ENCODE results near the gene EPB41L4A.
A peak's percentile ranks its signal among the peaks of the same experiment; 100 is the strongest.

EPB41L4A gene

DNA sequence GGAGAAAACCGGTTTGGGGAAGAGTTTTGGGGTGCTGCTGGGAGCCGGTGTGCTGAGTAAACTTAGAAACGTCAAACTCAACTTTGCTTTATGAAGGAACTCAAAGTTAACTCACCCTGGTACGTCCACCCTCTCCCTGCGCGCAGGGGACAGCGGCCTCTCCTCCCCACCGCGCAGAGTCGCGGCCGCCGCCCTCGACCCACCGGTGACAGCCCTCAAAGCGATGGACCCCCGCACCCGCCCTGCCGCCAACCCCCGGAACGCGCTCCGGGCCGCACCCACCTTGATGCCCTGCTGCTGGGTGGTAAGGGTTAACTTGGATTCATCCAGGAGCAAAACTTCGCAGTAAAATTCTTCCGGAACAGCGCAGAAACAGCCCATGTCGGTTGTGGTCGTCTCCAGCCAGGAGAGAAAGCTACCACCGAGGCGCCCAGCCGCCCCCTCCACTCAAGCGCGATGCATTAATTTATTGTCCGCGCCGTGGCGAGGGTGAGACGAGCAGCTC, 366 bp downstream of the EPB41L4A start (continued):
- TF ChIP-seq ZNF76 (tag by site-specific recombination; IDR thresholded peaks at IDR 0.05; ENCODE audit: borderline replicate concordance, low read depth) (no peak), ZNF701 (tag by site-specific recombination; IDR thresholded peaks at IDR 0.05) (no peak), ZNF530 (tag by site-specific recombination; IDR thresholded peaks at IDR 0.05; ENCODE audit: low read depth) (no peak), ZNF24 (tag by site-specific recombination; IDR thresholded peaks at IDR 0.05) (no peak), ZNF114 (tag by site-specific recombination; IDR thresholded peaks at IDR 0.05) (no peak), ZNF354C (tag by site-specific recombination; IDR thresholded peaks at IDR 0.05; ENCODE audit: borderline replicate concordance, low read depth) (no peak), ZNF626 (tag by site-specific recombination; IDR thresholded peaks at IDR 0.05) (no peak), ZNF624 (tag by site-specific recombination; IDR thresholded peaks at IDR 0.05) (no peak), ZNF184 (tag by site-specific recombination; IDR thresholded peaks at IDR 0.05) (no peak), ZNF514 (tag by site-specific recombination; IDR thresholded peaks at IDR 0.05) (no peak), ZBTB20 (tag by site-specific recombination; IDR thresholded peaks at IDR 0.05) (0 out of 2 replicates have a peak, but pooled peaks have one; percentile 35), PRDM1 (tag by site-specific recombination; IDR thresholded peaks at IDR 0.05) (no peak), KLF9 (tag by site-specific recombination; IDR thresholded peaks at IDR 0.05; ENCODE audit: low read depth) (no peak), ZNF610 (tag by site-specific recombination; IDR thresholded peaks at IDR 0.05; ENCODE audit: borderline replicate concordance) (no peak), GLIS2 (tag by site-specific recombination; IDR thresholded peaks at IDR 0.05) (peak; percentile 89), ZBTB48 (tag by site-specific recombination; IDR thresholded peaks at IDR 0.05) (no peak), KLF1 (tag by site-specific recombination; IDR thresholded peaks at IDR 0.05) (0 out of 2 replicates have a peak, but pooled peaks have one; percentile 11), GFI1B (tag by site-specific recombination; IDR thresholded peaks at IDR 0.05) (no peak), ZSCAN23 (tag by site-specific recombination; IDR thresholded peaks at IDR 0.05) (no peak), ZNF138 (tag by site-specific recombination; IDR thresholded peaks at IDR 0.05; ENCODE audit: borderline replicate concordance) (no peak), ZNF660 (tag by site-specific recombination; IDR thresholded peaks at IDR 0.05) (no peak), ZNF239 (tag by site-specific recombination; IDR thresholded peaks at IDR 0.05) (no peak), RBAK (tag by site-specific recombination; IDR thresholded peaks at IDR 0.05) (no peak)
- TF ChIP-seq, protein P1, sequence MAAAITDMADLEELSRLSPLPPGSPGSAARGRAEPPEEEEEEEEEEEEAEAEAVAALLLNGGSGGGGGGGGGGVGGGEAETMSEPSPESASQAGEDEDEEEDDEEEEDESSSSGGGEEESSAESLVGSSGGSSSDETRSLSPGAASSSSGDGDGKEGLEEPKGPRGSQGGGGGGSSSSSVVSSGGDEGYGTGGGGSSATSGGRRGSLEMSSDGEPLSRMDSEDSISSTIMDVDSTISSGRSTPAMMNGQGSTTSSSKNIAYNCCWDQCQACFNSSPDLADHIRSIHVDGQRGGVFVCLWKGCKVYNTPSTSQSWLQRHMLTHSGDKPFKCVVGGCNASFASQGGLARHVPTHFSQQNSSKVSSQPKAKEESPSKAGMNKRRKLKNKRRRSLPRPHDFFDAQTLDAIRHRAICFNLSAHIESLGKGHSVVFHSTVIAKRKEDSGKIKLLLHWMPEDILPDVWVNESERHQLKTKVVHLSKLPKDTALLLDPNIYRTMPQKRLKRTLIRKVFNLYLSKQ (tag by site-specific recombination; IDR thresholded peaks at IDR 0.05; ENCODE audit: borderline replicate concordance), result no peak
- TF ChIP-seq, protein P2, sequence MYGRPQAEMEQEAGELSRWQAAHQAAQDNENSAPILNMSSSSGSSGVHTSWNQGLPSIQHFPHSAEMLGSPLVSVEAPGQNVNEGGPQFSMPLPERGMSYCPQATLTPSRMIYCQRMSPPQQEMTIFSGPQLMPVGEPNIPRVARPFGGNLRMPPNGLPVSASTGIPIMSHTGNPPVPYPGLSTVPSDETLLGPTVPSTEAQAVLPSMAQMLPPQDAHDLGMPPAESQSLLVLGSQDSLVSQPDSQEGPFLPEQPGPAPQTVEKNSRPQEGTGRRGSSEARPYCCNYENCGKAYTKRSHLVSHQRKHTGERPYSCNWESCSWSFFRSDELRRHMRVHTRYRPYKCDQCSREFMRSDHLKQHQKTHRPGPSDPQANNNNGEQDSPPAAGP (tag by site-specific recombination; IDR thresholded peaks at IDR 0.05), result 0 out of 2 replicates have a peak, but pooled peaks have one; percentile 17
- TF ChIP-seq, protein P3, sequence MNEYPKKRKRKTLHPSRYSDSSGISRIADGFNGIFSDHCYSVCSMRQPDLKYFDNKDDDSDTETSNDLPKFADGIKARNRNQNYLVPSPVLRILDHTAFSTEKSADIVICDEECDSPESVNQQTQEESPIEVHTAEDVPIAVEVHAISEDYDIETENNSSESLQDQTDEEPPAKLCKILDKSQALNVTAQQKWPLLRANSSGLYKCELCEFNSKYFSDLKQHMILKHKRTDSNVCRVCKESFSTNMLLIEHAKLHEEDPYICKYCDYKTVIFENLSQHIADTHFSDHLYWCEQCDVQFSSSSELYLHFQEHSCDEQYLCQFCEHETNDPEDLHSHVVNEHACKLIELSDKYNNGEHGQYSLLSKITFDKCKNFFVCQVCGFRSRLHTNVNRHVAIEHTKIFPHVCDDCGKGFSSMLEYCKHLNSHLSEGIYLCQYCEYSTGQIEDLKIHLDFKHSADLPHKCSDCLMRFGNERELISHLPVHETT (tag by site-specific recombination; IDR thresholded peaks at IDR 0.05), result no peak
- TF ChIP-seq, protein P4, sequence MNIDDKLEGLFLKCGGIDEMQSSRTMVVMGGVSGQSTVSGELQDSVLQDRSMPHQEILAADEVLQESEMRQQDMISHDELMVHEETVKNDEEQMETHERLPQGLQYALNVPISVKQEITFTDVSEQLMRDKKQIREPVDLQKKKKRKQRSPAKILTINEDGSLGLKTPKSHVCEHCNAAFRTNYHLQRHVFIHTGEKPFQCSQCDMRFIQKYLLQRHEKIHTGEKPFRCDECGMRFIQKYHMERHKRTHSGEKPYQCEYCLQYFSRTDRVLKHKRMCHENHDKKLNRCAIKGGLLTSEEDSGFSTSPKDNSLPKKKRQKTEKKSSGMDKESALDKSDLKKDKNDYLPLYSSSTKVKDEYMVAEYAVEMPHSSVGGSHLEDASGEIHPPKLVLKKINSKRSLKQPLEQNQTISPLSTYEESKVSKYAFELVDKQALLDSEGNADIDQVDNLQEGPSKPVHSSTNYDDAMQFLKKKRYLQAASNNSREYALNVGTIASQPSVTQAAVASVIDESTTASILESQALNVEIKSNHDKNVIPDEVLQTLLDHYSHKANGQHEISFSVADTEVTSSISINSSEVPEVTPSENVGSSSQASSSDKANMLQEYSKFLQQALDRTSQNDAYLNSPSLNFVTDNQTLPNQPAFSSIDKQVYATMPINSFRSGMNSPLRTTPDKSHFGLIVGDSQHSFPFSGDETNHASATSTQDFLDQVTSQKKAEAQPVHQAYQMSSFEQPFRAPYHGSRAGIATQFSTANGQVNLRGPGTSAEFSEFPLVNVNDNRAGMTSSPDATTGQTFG (tag by site-specific recombination; IDR thresholded peaks at IDR 0.05; ENCODE audit: borderline replicate concordance), result no peak
- TF ChIP-seq, protein P5, sequence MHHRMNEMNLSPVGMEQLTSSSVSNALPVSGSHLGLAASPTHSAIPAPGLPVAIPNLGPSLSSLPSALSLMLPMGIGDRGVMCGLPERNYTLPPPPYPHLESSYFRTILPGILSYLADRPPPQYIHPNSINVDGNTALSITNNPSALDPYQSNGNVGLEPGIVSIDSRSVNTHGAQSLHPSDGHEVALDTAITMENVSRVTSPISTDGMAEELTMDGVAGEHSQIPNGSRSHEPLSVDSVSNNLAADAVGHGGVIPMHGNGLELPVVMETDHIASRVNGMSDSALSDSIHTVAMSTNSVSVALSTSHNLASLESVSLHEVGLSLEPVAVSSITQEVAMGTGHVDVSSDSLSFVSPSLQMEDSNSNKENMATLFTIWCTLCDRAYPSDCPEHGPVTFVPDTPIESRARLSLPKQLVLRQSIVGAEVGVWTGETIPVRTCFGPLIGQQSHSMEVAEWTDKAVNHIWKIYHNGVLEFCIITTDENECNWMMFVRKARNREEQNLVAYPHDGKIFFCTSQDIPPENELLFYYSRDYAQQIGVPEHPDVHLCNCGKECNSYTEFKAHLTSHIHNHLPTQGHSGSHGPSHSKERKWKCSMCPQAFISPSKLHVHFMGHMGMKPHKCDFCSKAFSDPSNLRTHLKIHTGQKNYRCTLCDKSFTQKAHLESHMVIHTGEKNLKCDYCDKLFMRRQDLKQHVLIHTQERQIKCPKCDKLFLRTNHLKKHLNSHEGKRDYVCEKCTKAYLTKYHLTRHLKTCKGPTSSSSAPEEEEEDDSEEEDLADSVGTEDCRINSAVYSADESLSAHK (tag by site-specific recombination; IDR thresholded peaks at IDR 0.05), result no peak
- TF ChIP-seq, protein P6, sequence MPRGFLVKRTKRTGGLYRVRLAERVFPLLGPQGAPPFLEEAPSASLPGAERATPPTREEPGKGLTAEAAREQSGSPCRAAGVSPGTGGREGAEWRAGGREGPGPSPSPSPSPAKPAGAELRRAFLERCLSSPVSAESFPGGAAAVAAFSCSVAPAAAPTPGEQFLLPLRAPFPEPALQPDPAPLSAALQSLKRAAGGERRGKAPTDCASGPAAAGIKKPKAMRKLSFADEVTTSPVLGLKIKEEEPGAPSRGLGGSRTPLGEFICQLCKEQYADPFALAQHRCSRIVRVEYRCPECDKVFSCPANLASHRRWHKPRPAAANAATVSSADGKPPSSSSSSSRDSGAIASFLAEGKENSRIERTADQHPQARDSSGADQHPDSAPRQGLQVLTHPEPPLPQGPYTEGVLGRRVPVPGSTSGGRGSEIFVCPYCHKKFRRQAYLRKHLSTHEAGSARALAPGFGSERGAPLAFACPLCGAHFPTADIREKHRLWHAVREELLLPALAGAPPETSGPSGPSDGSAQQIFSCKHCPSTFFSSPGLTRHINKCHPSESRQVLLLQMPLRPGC (tag by site-specific recombination; IDR thresholded peaks at IDR 0.05), result no peak
- TF ChIP-seq, protein P7, sequence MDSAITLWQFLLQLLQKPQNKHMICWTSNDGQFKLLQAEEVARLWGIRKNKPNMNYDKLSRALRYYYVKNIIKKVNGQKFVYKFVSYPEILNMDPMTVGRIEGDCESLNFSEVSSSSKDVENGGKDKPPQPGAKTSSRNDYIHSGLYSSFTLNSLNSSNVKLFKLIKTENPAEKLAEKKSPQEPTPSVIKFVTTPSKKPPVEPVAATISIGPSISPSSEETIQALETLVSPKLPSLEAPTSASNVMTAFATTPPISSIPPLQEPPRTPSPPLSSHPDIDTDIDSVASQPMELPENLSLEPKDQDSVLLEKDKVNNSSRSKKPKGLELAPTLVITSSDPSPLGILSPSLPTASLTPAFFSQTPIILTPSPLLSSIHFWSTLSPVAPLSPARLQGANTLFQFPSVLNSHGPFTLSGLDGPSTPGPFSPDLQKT (IDR thresholded peaks at IDR 0.05; ENCODE audit: borderline replicate concordance, low read depth, low read length), result no peak

Data from HEK293 (cell line).